Hematopoietic multipotent progenitor cell (in vitro differentiated cells): Measurements from ENCODE around the gene ZNRD2. TPM values are rescaled to one million over a fixed set of nuclear protein-coding genes. Genes with fewer than 3 reads are reported as not detected.
"Not testable (repeated sequence)": the region's sequence is repeated elsewhere in the genome, so short reads cannot be mapped to it uniquely, and the experiment has no call there.

Experiments used
- DNase-seq, 3 donors: peaks; one replicate each; pipeline ENCODE4 v3.0.0-alpha.2; 2011 to 2015; ENCODE audit warnings: low read depth in 2 of 3, low spot score in 2 of 3
- total RNA-seq: library from RNA; depleted of rRNA; stranded (reverse); fragments of >200 nt; gene quantifications from one replicate; pipeline ENCODE4 v1.2.3, GENCODE V29; 2012

Gene ZNRD2
- total RNA-seq, 1 donor: 48.7 TPM

- no peak for DNase-seq
These were observed 16.0 kb upstream of the ZNRD2 start for GRCh38 chr11:65554057-65554818.

- DNase-seq: no peak
These were observed 15.3 kb upstream of the ZNRD2 start for GRCh38 chr11:65554842-65555430.

- DNase-seq: no peak
These were observed 14.5 kb upstream of the ZNRD2 start for GRCh38 chr11:65555693-65556231.

- DNase-seq: no peak
These were observed 13.6 kb upstream of the ZNRD2 start for GRCh38 chr11:65556470-65557279.

GRCh38 chr11:65557280-65558001 lies 12.8 kb upstream of the ZNRD2 start:
- no peak for DNase-seq

- peak in 1 of 3 donors; percentile 47 for DNase-seq
These were observed 12.0 kb upstream of the ZNRD2 start, which contains the start of gene LTBP3 for GRCh38 chr11:65558002-65558929. Gene LTBP3, minus strand, starts transcription at chr11:65558359. Its CDS starts 400 bp downstream, at chr11:65557959.

GRCh38 chr11:65558930-65559509 lies 11.3 kb upstream of the ZNRD2 start:
- no peak for DNase-seq

- no peak for DNase-seq
These were observed 10.7 kb upstream of the ZNRD2 start for GRCh38 chr11:65559535-65559934.

- no peak for DNase-seq
These were observed 10.2 kb upstream of the ZNRD2 start for GRCh38 chr11:65559951-65560537.

- no peak for DNase-seq
These were observed 9.5 kb upstream of the ZNRD2 start for GRCh38 chr11:65560555-65561418.

GRCh38 chr11:65562020-65562419 lies 8.3 kb upstream of the ZNRD2 start:
- no peak for DNase-seq

- no peak for DNase-seq
These were observed 7.5 kb upstream of the ZNRD2 start for GRCh38 chr11:65562788-65563187.

- no peak for DNase-seq
These were observed 6.7 kb upstream of the ZNRD2 start for GRCh38 chr11:65563601-65564000.

GRCh38 chr11:65564879-65565559 lies 5.3 kb upstream of the ZNRD2 start:
- not testable (repeated sequence) for DNase-seq

GRCh38 chr11:65565624-65566453 lies 4.4 kb upstream of the ZNRD2 start:
- no peak for DNase-seq
